ENCODE data around the gene MTUS2.
A peak's percentile ranks its signal among the peaks of the same experiment; 100 is the strongest.
"Not testable (repeated sequence)": the region's sequence is repeated elsewhere in the genome, so short reads cannot be mapped to it uniquely, and the experiment has no call there.

Gene MTUS2

DNA sequence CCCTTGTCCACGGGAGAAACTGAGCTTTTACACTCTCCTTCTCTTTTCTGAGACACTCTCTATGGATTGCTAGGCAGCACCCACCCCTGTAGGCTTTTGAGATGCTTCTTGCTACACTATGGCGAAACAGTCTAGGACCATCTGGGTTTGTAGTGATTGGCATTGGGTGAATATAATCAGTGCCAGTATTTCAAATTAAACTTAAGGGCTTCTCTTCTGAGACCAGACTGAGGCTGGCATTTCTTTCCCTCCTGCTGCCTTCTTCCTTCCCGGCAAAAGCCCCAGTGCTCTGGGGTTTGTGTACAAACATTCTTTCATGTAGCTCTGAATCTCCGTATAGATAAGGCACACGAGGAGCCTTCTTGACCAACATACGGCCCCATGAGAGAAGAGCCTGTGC lies 498.6 kb downstream of the MTUS2 start:
- no peak for DNase-seq (ENCODE audit: low read depth in 2 of 2)

DNA sequence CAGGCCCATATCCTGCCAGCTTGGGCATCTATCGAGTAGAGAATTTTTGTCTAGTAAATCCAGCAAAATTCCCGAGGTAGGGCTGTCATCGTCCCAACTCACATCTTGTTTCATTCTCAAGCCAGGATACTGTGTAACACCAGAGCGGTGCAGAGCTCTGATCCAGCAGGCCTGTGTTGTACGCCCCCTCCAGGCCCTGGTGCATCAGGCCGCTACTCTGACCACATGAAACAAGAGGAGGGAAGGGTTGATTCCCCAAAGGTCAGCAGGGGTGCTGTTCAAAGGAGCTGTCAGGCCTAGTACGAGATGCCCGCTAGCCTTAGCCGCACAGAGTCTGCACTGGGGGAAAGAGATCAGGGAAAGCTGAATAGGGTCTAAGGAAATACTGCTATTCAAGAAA lies 499.3 kb downstream of the MTUS2 start:
- DNase-seq (ENCODE audit: low read depth in 2 of 2): no peak

DNA sequence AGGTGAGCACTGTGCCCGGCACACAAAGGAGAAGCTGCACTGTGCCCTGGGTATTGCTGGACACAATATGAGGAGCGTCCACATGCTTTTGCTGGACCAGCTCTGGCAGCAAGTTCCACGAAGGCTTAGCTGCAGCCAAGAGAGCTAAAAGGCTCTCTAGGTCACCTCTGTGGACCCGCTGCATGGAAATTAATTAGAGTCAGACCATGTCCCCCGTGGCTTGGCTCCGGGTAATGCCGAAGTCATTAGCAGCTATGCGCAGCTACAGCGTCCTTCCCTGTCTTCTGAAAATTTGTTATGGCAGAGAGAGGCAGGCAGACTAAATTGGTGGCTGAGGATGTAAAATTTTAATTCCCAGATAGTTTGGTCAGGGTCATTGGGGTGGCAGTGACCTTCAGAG lies 503.8 kb downstream of the MTUS2 start:
- no peak for DNase-seq (ENCODE audit: low read depth in 2 of 2)

DNA sequence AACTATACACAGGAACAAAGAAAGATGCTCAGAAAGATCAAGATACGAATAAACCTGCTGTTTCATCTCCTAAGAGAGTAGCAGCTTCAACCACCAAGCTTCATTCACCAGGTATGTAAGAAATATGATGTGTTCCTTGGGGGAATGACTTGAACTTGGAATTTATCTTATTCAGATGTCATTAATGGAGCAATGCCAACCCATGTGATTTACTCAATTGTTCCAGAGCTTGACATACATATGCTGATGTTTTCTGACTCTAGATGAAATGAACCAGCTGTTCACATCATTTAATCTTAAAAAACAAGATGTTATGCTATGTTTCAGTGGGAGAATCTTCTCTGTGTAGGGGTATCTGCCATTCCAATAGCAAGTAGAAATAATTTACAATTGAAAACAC lies 504.5 kb downstream of the MTUS2 start:
- no peak for DNase-seq (ENCODE audit: low read depth in 2 of 2)

DNA sequence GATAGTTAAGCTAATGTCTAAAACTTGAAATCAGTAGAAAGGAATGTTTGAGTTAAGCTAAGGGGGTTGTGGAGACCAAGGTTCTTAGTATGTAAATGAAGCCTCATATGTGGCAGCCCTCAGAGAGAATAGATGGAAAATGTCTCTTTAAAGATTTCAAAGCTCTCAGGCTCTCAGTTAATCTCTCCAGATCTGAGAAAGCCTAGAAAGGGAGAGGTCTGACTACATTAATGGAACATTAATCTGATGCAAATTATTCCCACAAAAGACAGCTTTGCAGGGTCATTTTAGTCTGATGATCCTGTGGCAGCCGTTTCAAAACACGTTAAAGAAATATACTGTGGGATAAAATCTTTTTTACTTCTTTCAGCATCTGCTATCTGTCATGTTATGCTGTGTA lies 508.4 kb downstream of the MTUS2 start:
- no peak for DNase-seq (ENCODE audit: low read depth in 2 of 2)

DNA sequence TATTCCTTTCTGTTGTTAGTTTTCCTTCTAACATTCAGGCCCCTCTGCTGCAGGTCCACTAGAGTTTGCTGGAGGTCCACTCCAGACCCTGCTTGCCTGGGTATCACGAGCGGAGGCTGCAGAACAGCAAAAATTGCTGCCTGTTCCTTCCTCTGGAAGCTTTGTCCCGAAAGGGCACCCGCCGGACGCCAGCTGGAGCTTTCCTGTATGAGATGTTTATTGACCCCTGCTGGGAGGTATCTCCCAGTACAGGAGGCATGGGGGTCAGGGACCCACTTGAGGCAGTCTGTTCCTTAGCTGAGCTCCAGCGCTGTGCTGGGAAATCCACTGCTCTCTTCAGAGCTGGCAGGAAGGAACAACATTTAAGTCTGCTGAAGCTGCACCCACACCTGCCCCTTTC lies 516.2 kb downstream of the MTUS2 start:
- no peak for DNase-seq (ENCODE audit: low read depth in 2 of 2)

DNA sequence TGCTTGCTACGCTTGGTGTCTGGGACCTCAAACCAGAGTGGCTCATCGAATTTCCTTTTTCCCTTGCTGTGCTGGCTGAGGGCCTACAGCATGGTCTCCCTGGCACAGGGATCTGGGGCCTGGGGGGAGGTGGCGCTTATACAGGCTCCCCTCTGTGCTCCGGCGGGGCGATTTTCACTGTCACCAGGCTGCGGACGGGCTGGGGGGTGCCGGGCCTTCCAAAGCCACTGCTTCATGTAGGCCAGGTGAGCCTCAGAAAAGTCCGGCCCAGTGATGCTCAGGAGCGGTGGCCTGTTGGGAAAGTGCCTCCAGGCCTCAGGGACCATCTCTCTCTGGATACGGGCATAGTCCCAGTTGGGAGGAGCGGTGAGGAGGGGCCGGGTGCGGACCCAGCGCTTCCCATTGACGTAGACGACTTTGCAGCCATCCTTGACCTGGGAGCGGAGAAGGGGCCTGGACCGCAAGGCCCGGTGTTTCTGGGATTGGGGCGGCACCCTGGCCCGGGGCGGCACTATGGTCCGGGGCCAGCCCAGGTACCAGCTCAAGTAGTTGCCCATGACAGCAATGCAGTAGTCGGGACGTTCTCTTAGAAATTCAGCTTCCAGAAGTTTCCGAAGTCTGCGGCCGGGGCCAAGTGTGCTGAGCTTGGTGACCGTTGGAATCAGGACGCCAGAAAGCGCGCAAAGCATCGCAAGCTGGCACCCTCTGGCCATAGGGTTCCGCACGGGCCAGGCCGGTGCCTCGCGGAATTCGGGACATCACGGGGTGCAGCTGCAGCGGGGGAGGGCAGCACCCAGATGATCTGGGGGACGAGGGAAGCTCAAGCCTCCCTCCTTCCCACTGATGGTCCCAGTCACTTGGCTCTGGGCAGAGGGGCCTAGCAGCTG lies 519.5 kb downstream of the MTUS2 start:
- no peak for DNase-seq (ENCODE audit: low read depth in 2 of 2)

DNA sequence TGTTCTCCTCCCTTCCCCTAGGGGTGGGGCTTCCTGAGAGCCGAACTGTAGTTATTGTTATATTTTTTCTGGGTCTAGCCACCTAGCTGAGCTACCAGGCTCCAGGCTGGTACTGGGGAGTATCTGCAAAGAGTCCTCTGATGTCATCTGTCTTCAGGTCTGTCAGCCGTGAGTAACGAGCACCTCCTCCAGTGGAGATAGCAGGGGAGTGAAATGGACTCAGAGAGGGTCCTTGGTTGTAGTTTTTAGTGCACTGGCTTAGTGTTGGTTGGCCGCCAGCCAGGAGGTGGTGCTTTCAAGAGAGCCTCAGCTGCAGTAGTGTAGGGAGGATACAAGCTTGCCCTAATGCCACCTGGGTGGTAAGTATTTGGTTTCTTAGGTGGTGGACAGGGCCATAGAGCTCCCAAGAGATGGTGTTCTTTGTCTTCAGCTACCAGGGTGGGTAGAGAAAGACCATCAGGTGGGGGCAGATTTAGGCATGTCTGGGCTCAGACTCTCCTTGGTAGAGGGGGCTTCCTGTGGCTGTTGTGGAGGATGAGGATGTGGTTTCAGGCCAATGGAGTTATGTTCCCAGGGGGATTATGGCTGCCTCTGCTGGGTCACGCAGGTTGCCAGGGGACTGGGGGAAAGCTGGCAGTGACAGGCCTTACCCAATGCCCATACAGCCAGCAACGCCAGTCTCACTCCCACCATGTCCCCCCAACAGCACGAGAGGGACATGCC lies 525.9 kb downstream of the MTUS2 start:
- not testable (repeated sequence) for DNase-seq (ENCODE audit: low read depth in 2 of 2)

DNA sequence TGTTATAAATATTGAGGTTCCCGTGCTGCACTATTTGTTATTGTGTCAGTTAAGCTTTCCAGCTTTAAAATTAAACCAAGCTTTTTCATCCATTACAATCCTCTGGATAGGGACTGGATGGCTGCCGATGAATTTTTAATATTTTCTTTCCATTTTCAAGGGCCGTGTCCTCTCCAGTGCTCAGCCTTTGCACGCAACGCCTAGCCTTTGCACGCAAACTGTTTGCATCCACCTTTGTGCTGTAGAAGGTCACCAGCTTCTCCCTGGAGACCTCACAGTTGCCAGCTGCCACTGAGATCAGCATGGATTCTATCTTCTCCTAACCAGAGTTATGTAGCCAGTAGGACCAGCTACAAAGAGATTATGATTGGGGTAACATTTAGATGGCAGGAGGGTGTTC lies 534.9 kb downstream of the MTUS2 start:
- DNase-seq (ENCODE audit: low read depth in 2 of 2): no peak

DNA sequence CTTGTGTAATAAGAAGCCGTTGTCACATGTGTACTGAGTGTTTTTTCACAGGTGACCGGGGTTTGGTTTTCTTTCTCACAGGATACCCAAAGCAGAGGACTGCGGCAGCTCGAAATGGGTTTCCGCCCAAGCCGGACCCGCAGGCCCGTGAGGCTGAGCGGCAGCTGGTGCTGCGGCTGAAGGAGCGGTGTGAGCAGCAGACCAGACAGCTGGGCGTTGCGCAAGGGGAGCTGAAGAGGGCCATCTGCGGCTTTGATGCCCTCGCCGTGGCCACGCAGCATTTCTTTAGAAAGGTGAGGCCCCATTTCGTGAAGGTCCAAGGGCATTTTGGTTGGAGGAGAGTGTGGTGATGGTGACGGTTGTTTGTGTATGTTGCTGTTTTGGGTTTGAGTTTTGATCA lies 539.0 kb downstream of the MTUS2 start:
- no peak for DNase-seq (ENCODE audit: low read depth in 2 of 2)

DNA sequence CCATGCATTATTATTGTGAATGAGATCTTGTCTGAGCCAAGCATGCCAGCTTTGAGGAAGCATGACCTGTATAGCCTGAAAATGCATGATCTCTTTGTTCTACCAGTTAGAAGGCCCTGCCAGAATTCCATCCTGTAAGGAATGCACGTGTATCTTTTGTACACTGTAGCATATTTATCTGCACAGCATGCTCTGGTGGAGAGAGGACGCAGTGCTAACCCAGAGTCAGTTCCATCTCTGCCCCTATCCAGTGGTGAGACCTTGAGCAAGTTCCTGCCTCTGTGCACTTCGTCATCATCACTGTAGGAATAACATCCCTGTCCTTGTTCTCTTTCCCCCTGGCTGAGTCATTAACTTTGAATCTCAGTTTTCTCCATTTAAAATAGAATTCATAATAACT lies 541.6 kb downstream of the MTUS2 start:
- DNase-seq (ENCODE audit: low read depth in 2 of 2): no peak

DNA sequence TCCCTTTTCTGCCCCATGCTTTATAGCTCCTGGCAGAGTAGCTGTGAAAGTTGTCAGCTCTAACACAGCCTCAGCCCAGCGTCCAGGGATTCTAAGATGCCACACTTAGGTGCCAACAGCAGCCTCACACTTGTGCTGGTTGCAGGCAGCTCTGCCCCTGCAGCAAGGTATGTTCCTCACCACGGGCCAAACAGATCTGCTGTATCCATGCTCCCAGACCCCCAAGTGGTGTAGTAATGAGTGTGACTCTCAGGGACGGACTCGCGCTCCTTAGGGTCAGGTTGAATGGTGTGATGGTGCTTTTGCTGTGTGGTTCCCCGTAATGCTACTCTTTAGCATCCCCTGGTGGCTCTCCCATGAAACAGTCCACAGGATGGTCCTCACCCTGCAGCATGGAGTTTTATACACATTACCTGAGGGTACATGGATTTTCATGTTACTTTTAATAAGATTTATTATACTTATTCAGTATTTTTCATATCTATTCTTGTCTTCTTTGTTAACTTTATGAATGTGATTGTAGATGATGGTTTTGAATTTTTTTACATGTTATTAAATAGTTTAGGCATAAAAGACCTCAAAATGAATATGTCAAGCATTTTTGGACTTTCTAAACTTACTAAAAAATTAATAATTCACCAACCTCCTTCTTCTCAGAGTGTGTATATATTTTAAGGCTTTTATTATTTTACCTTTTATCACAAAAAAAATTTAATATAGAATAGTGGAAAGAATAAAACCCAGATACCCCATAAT lies 542.9 kb downstream of the MTUS2 start:
- DNase-seq (ENCODE audit: low read depth in 2 of 2): peak; percentile 1 to 2

DNA sequence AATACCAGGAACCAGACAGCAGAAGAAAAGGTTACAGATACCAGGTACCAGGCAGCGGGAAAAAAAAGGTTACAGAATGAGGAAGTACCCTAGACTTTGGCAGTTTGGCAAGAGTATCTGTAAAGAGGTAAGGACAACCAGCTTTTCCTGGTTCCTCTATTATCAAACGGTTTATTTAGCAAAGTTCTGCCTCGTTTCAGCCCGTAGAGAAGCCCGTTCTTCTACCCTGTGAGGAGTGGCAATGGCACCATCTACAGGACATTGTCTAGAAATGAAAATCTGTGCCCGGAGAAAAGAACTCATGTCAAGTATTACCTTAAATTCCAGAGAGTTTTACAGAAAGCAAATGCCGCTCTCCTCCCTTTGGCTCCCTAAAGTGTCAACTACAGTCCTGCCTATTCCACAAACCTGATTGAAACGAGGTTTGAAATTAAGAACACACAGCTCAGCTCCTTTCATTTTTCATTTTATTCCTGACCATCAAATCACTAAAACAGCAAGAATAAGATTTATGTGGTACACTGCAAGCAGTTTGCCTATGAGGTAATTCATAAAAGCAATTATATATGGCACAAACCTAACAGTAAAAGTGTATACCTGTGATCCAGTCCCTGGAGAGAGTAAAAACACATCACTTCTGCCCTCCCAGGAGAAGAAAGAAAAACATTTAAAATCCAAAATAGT lies 549.1 kb downstream of the MTUS2 start:
- no peak for DNase-seq (ENCODE audit: low read depth in 2 of 2)

DNA sequence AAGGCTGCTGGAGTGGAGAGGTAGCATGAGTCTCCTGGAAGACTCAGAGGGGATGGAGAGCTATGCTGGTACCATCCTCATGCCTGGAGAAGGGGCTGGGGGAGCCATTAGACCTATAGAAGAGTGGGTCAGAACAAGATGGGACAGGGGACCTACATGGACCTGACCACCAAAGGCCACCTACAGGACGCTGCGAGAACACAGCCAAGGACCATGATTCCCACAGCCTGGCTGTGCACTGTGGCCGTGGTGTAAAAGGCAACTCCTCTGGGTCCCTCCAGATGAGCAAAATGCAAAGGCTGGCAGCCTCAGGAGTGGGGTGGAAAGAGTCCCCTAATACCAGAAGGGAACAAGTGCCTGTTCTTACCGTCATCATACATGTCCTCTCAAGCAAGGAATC lies 559.1 kb downstream of the MTUS2 start:
- no peak for DNase-seq (ENCODE audit: low read depth in 2 of 2)

DNA sequence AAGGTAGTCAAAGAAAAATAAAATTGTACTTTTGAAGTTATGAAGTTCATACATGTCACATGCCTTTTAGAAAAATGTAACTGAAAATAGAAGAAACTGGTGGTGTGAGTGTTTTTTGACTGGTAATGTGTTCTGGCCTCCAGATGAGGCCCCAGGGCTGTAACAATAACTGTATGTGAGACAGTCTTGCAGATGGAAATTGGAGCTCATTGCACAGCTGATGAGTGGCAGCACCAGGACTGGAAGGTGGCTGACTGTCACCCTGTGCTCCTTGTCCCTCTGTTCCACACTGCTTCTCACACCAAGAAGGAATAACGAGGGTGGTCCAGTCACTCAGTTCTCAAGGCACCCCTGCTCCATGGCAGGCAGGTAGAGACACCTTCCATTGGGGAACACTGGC lies 559.7 kb downstream of the MTUS2 start:
- DNase-seq (ENCODE audit: low read depth in 2 of 2): no peak

DNA sequence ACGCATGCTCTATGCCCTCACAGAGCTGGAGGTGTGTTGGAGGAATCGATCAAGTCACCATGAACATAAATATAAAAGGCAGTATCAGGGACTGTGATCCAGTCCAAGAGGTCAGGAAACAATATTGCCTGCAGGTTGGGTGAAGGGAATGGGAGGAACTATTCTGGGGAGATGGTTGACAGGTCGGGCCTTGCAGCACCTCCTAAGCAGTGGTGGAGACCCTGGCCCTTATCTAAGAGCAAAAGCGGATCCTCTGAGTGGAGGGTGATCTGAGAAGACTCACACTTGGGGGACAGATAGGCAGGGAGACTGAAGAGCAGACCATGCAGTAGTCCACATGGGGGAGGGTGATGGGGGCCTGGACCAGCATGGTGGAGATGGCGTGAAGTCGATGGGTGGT lies 561.9 kb downstream of the MTUS2 start:
- no peak for DNase-seq (ENCODE audit: low read depth in 2 of 2)

DNA sequence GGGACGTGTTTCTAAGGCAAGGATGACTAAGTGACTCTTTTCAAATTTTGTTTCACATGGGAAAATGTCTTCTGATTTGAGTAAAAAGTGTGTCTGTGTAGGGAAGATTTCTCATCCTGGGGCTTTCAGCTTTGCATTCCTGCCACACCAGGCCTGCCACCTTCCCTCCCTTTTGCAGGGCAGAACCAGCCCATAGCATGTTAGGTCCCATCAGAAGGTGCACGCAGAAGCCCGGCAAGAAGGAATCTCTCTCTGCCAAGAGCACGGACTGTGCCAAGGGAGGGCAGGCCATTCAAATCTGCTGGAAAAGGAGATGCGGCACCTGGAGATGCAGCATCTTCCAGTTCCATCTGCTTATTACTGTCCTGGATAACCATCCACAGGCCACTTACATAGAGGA lies 563.3 kb downstream of the MTUS2 start:
- DNase-seq (ENCODE audit: low read depth in 2 of 2): no peak

DNA sequence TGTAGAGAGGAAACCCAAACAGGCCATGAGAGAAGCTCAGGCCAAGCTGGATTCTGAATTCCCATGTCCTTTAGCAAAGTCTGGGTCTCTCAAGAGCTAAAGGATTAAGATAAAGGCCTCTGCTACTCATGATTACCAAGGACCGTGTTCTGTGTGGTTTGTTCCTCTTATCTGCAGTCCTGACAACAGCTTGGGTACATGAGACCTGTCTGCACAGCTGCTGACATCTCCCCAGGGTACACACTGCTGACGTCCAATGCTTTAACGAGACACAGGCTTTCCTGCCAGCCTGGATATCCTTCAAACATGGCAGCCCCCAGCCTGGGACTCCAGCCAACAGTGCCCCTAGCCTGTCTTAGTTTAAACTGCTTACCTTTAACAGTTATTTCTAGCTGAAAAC lies 564.3 kb downstream of the MTUS2 start:
- DNase-seq (ENCODE audit: low read depth in 2 of 2): no peak

DNA sequence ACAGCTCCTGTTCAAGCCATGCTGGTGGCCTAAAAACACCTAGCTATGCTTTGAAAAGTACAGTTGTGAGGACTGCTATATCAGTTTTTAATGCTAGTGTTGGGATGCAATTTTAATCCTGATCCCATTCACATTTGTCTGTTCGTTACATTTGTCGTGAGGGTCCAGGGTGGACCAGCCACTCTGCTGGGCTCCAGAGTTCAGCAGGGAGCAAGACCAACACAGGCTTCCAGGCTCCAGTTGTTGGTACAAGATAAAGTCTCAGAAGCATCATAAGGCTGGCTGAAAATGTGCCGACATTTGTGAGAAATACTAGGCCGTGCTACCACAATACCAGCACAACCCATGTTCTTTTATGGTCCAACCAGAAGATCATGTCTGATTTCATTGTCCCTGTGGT lies 564.7 kb downstream of the MTUS2 start:
- DNase-seq (ENCODE audit: low read depth in 2 of 2): no peak

DNA sequence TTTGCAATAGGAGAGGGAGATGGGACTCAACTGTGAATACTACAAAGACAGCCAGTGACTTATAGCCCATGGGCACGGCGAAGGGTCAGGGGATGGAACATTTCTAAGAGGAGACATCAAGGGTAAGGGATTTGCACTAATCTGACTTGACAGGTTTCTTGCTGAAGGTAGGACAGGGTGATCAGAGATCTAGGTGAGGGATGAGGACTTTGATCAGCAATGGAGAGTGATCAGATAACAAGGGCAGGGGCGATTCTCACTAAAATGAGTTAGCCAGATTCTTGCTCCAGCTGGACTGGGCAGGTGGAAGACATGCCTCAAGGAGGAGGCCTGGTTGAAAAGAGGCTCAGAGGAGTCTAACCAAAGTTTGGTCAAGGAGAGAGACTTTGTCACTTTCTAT lies 566.1 kb downstream of the MTUS2 start:
- no peak for DNase-seq (ENCODE audit: low read depth in 2 of 2)

DNA sequence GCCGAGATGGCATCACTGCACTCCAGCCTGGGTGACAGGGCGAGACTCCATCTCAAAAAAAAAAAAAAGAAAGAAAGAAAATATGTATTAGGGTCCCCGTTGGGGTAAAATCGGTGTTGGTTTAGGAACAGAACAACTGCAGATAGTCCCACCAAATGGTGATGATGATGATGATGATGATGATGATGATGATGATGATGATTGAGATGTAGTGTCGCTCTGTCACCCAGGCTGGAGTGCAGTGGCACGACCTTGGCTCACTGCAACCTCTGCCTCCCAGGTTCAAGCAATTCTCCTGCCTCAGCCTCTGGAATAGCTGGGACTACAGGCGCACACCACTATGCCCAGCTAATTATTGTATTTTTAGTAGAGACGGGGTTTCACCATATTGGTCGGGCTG lies 570.5 kb downstream of the MTUS2 start:
- not testable (repeated sequence) for DNase-seq (ENCODE audit: low read depth in 2 of 2)

DNA sequence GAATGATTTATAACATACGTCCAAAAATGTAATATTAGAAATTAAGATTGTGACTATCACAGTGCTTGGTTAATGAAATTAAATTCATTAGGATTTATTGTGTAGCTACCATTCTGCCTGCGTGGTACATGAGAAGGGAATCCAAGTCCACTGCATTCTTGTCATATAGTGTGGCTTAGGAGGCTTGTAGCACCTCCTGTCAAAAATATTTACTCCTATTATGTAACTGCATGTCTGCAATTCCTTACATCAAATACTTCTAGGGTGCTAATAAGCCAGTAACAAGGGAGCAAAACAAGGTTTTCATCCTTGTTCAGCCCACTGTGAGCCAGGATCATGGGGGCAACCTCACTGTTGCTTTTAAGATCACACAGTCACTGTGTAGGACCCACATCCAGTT lies 576.3 kb downstream of the MTUS2 start:
- no peak for DNase-seq (ENCODE audit: low read depth in 2 of 2)
